ENCODE data around the gene AIG1.

- TF ChIP-seq CTCF (IDR thresholded peaks at IDR 0.05) (no peak), POLR2AphosphoS5 (IDR thresholded peaks at IDR 0.05) (no peak), POLR2A (IDR thresholded peaks at IDR 0.05) (no peak)
Measured at GRCh38 chr6:143164565-143165105, 103.9 kb downstream of the AIG1 start.
